ENCODE measurements around the gene CNTRL.

CNTRL gene

GRCh38 chr9:121183666-121184423 is 109.1 kb downstream of the CNTRL start:
- DNase-seq: no peak

GRCh38 chr9:121184463-121184862 is 109.7 kb downstream of the CNTRL start:
- no peak for DNase-seq

- no peak for DNase-seq
Measured at GRCh38 chr9:121185178-121185745, 110.5 kb downstream of the CNTRL start.

- no peak for DNase-seq
Measured at GRCh38 chr9:121185774-121186403, 111.1 kb downstream of the CNTRL start.

- no peak for DNase-seq
Measured at GRCh38 chr9:121187636-121188305, 113.0 kb downstream of the CNTRL start.

- DNase-seq: no peak
Measured at GRCh38 chr9:121189006-121189405, 114.3 kb downstream of the CNTRL start.

GRCh38 chr9:121189660-121190059 is 114.9 kb downstream of the CNTRL start:
- DNase-seq: no peak

GRCh38 chr9:121191235-121191634 is 116.5 kb downstream of the CNTRL start:
- no peak for DNase-seq

GRCh38 chr9:121192518-121192917 is 117.8 kb downstream of the CNTRL start:
- DNase-seq: no peak

- no peak for DNase-seq
Measured at GRCh38 chr9:121192959-121193640, 118.3 kb downstream of the CNTRL start.

- no peak for DNase-seq
Measured at GRCh38 chr9:121194730-121195129, 120.0 kb downstream of the CNTRL start.

- no peak for DNase-seq
Measured at GRCh38 chr9:121196389-121196788, 121.6 kb downstream of the CNTRL start.

GRCh38 chr9:121197132-121197531 is 122.4 kb downstream of the CNTRL start:
- DNase-seq: no peak

- DNase-seq: no peak
Measured at GRCh38 chr9:121198512-121199042, 123.8 kb downstream of the CNTRL start.

GRCh38 chr9:121199921-121200320 is 125.2 kb downstream of the CNTRL start:
- no peak for DNase-seq

GRCh38 chr9:121200356-121200755 is 125.6 kb downstream of the CNTRL start:
- DNase-seq: no peak

GRCh38 chr9:121201045-121201737 is 126.4 kb downstream of the CNTRL start:
- no peak for DNase-seq

GRCh38 chr9:121201738-121202533 is 127.2 kb downstream of the CNTRL start, which contains the start of gene RAB14:
Gene RAB14 (minus strand): TSS chr9:121201869. CDS start chr9:121193412, 8,457 bp downstream.
- peak; percentile 99 for DNase-seq

GRCh38 chr9:121204121-121204520 is 129.4 kb downstream of the CNTRL start:
- DNase-seq: no peak

GRCh38 chr9:121204611-121205010 is 129.9 kb downstream of the CNTRL start:
- no peak for DNase-seq

All from DMS79 treated with DMSO at 0.1 percent for 48 hours (cell line).